Cerebellar nuclear complex (tissue), 1 donor: ENCODE results near the gene TBX19.

Source experiments
- DNase-seq, 2 experiments: peaks; one replicate each; lab custom pipeline; 2025; lab: John Stamatoyannopoulos, UW

TBX19 gene

DNA sequence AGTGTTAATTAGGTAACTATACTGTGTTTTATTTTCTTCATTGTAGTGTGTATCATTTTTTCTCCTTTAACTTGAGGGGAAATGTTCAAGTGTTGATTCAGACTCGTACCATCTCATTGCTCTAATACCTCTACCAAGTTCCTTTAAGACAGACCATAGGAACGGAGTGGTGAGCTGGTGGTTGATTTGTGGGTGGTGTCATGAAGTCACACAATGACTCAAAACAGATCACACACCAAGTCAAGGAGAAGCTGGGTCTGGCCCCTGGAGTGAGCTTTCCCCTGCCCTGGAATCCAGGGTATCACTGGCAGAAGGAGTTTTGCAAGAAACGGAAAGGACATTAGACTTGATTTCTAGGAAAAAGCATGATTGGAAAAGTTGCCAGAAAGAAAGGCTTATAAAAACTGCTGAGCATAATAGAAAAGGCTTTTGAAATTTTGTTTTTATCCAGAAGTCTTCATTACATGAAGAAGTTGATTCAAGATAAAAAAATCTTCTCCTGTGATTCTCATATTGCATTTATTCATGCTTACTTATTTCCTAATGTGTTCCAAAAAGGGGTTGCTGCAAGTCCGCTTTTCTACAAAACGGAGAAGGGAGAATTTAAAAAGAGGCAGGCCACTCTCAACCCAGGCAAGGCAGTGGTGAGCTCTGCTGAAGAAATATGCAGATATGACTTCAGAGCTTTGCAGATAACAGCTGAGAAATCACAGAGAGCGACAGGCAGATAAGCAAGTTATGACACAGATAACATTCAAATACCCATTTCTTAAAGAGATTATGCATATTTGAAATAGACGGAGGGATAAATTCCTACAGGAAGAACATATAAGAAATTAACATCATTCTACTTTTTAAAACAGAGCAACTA is 79.7 kb downstream of the TBX19 start:
- no peak for DNase-seq

DNA sequence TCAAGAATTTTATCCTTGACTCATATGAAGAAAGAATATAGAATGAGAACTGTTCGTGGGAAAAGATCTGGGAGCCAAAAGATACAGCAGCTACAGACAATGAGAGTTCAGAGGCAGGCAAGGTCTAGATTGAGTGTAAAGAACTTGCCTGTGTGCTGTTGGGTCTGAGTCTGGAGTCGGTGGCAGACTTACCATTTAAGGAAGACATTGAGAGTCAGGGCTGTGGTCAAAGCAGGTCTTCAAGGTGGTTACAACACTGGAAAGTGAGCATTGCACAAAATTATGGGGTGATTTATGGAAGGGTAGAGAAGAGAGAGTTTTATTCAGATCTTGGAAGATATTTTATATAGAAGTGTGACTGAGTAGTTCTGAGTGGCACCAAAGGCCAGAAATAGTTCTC is 80.6 kb downstream of the TBX19 start:
- no peak for DNase-seq

DNA sequence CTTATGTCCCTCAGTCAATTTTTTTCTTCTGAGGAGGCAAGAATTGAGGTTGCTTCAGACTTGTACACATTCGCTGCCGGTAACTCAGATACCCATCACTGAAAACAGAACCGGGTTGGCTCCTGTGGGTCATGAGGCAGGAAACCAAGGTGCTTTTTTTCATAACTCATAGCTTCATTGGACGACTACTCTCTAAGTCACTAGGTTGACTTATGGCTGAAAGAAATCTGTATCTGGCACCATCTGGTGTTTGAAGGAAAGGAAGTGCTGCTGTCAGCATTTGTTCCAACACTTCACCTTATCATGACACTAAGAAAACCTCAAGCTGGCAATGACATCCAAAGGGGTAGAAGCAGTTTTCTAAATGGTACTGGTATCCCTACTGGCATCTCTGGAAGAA is 82.3 kb downstream of the TBX19 start:
- DNase-seq = no peak
